GM19397 (cell line): ENCODE results near the gene CDPF1.
"Not testable (repeated sequence)": the region's sequence is repeated elsewhere in the genome, so short reads cannot be mapped to it uniquely, and the experiment has no call there.

Experiments used
- ATAC-seq: cut with Tn5 transposase; IDR thresholded peaks from one replicate; pipeline ENCODE4 v1.9.1; 2021; ENCODE audit warnings: mild to moderate bottlenecking, moderate library complexity; ENCODE audit not compliant: unreplicated experiment

CDPF1 gene

GRCh38 chr22:46281866-46282678, 32.0 kb upstream of the CDPF1 start:
- no peak for ATAC-seq

- ATAC-seq: no peak
Observed at GRCh38 chr22:46280999-46281623, 31.0 kb upstream of the CDPF1 start.

GRCh38 chr22:46280063-46280817, 30.1 kb upstream of the CDPF1 start:
- ATAC-seq: no peak

- ATAC-seq: no peak
Observed at GRCh38 chr22:46278656-46279645, 28.9 kb upstream of the CDPF1 start.

GRCh38 chr22:46276563-46276962, 26.5 kb upstream of the CDPF1 start:
- no peak for ATAC-seq

GRCh38 chr22:46275455-46276122, 25.5 kb upstream of the CDPF1 start:
- ATAC-seq: no peak

GRCh38 chr22:46274381-46274780, 24.3 kb upstream of the CDPF1 start:
- ATAC-seq: no peak

GRCh38 chr22:46273432-46274148, 23.5 kb upstream of the CDPF1 start:
- no peak for ATAC-seq

GRCh38 chr22:46272762-46273431, 22.8 kb upstream of the CDPF1 start:
- no peak for ATAC-seq

GRCh38 chr22:46272196-46272595, 22.1 kb upstream of the CDPF1 start:
- ATAC-seq: no peak

- ATAC-seq: no peak
Observed at GRCh38 chr22:46269564-46269963, 19.5 kb upstream of the CDPF1 start.

GRCh38 chr22:46267431-46268279, 17.6 kb upstream of the CDPF1 start, which contains the start of gene TTC38:
Gene TTC38, plus strand, starts transcription at chr22:46268008. Its CDS starts 32 bp downstream, at chr22:46268040.
- ATAC-seq: peak; percentile 70

- not testable (repeated sequence) for ATAC-seq
Observed at GRCh38 chr22:46265627-46266026, 15.5 kb upstream of the CDPF1 start.

- not testable (repeated sequence) for ATAC-seq
Observed at GRCh38 chr22:46264520-46264919, 14.4 kb upstream of the CDPF1 start.

- no peak for ATAC-seq
Observed at GRCh38 chr22:46263216-46263590, 13.1 kb upstream of the CDPF1 start, which contains the start of gene PKDREJ. Gene PKDREJ, minus strand, starts transcription at chr22:46263343. Its CDS starts 21 bp downstream, at chr22:46263322.

- ATAC-seq: no peak
Observed at GRCh38 chr22:46262449-46263215, 12.5 kb upstream of the CDPF1 start.

GRCh38 chr22:46260038-46260437, 9.9 kb upstream of the CDPF1 start:
- no peak for ATAC-seq
